ENCODE results near the gene PARD3B. TPM values are rescaled to one million over a fixed set of nuclear protein-coding genes. Genes with fewer than 3 reads are reported as not detected.

The PARD3B gene
- total and polyA plus RNA-seq, 10 of the 15 experiments (the other 5 are each of a cell fraction or from before 2014, with no cell fraction given): 0.01 to 0.54 (median 0.07) TPM; not detected in 7

- H2AFZ ChIP-seq (ENCODE audit: control insufficient read depth, low read depth, low read length): no peak overlapping the region
- H3K36me3 ChIP-seq (ENCODE audit: control insufficient read depth in 2 of 2, insufficient read depth in 2 of 2, low read length in 1 of 2): no peaks in the 10 kb centered on the region
- intact Hi-C loops (cut with micrococcal nuclease; ENCODE audit: unreplicated experiment): no loop called here
- H3K27me3 ChIP-seq (replicated peaks in 1 of 2; ENCODE audit: control insufficient read depth in 2 of 2, insufficient read depth in 2 of 2, low read length in 1 of 2): no peaks in the 10 kb centered on the region
- no peak overlapping the region for H3K4me3 ChIP-seq
- H3K79me2 ChIP-seq (ENCODE audit: control insufficient read depth, insufficient read depth, low read length): no peaks in the 10 kb centered on the region
- TF ChIP-seq IKZF2 (IDR thresholded peaks at IDR 0.05): no peak
- TF ChIP-seq ZBTB40 (IDR thresholded peaks at IDR 0.05; ENCODE audit: borderline replicate concordance): no peak
- TF ChIP-seq TCF7 (IDR thresholded peaks at IDR 0.05; ENCODE audit: borderline replicate concordance): no peak
- no peak for TF ChIP-seq SMC3 (IDR thresholded peaks at IDR 0.05; ENCODE audit: borderline replicate concordance, low read length)
- TF ChIP-seq SIN3A (IDR thresholded peaks at IDR 0.05; ENCODE audit: low read depth, low read length): no peak
- no peak for TF ChIP-seq WRNIP1 (IDR thresholded peaks at IDR 0.05; ENCODE audit: borderline replicate concordance, low read depth, low read length)
- no peak for TF ChIP-seq NR2F1 (conservative IDR thresholded peaks at IDR 0.05)
- no peak for TF ChIP-seq SIX5 (IDR thresholded peaks at IDR 0.05; ENCODE audit: low read depth, low read length, severe bottlenecking)
- no peak for TF ChIP-seq ATF3 (IDR thresholded peaks at IDR 0.05; ENCODE audit: borderline replicate concordance, extremely low read depth, low read depth, low read length)
- TF ChIP-seq, protein P1, sequence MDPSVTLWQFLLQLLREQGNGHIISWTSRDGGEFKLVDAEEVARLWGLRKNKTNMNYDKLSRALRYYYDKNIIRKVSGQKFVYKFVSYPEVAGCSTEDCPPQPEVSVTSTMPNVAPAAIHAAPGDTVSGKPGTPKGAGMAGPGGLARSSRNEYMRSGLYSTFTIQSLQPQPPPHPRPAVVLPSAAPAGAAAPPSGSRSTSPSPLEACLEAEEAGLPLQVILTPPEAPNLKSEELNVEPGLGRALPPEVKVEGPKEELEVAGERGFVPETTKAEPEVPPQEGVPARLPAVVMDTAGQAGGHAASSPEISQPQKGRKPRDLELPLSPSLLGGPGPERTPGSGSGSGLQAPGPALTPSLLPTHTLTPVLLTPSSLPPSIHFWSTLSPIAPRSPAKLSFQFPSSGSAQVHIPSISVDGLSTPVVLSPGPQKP (IDR thresholded peaks at IDR 0.05; ENCODE audit: low read depth, low read length): no peak
- TF ChIP-seq SREBF2 (IDR thresholded peaks at IDR 0.05; ENCODE audit: low read length): no peak
- no peak for TF ChIP-seq MXI1 (IDR thresholded peaks at IDR 0.05; ENCODE audit: low read depth, low read length)
- TF ChIP-seq, protein P2, sequence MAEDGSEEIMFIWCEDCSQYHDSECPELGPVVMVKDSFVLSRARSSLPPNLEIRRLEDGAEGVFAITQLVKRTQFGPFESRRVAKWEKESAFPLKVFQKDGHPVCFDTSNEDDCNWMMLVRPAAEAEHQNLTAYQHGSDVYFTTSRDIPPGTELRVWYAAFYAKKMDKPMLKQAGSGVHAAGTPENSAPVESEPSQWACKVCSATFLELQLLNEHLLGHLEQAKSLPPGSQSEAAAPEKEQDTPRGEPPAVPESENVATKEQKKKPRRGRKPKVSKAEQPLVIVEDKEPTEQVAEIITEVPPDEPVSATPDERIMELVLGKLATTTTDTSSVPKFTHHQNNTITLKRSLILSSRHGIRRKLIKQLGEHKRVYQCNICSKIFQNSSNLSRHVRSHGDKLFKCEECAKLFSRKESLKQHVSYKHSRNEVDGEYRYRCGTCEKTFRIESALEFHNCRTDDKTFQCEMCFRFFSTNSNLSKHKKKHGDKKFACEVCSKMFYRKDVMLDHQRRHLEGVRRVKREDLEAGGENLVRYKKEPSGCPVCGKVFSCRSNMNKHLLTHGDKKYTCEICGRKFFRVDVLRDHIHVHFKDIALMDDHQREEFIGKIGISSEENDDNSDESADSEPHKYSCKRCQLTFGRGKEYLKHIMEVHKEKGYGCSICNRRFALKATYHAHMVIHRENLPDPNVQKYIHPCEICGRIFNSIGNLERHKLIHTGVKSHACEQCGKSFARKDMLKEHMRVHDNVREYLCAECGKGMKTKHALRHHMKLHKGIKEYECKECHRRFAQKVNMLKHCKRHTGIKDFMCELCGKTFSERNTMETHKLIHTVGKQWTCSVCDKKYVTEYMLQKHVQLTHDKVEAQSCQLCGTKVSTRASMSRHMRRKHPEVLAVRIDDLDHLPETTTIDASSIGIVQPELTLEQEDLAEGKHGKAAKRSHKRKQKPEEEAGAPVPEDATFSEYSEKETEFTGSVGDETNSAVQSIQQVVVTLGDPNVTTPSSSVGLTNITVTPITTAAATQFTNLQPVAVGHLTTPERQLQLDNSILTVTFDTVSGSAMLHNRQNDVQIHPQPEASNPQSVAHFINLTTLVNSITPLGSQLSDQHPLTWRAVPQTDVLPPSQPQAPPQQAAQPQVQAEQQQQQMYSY (CRISPR knock-in tag; IDR thresholded peaks at IDR 0.05): no peak
- no peak for TF ChIP-seq NRF1 (conservative IDR thresholded peaks at IDR 0.05; ENCODE audit: low read depth, low read length)
- TF ChIP-seq NBN (IDR thresholded peaks at IDR 0.05): no peak
- in situ Hi-C loops (cut with MboI): no loop called here
- ATAC-seq: no peak
- H3K9me3 ChIP-seq (replicated peaks; ENCODE audit: control insufficient read depth, insufficient read depth, low read length): no peaks in the 10 kb centered on the region
- no peak for FAIRE-seq
- DNase-seq (ENCODE audit: low read depth, low spot score): no peak
- ChIA-PET CTCF (no interaction called here), SMC1A (ENCODE audit: uncharacterized antibody, unreplicated experiment) (no interaction called here), POLR2A (no interaction called here), RAD21 (ENCODE audit: unreplicated experiment) (no interaction called here)
- H3K4me1 ChIP-seq (ENCODE audit: control insufficient read depth, insufficient read depth, low read length): no peaks in the 10 kb centered on the region
- no TSS peak for BruUV-seq (replicated peaks)
- no peak overlapping the region for H3K9ac ChIP-seq (ENCODE audit: control insufficient read depth, insufficient read depth, low read length)
- no peaks in the 10 kb centered on the region for H4K20me1 ChIP-seq (ENCODE audit: control insufficient read depth, insufficient read depth)
- no peak overlapping the region for H3K4me2 ChIP-seq (ENCODE audit: control insufficient read depth, insufficient read depth)
- no peak overlapping the region for H3K27ac ChIP-seq (ENCODE audit: control insufficient read depth, insufficient read depth)
These were observed 896.2 kb downstream of the PARD3B start for GRCh38 chr2:205441524-205441923.
